ENCODE data around the gene SREBF2.
A peak's percentile ranks its signal among the peaks of the same experiment; 100 is the strongest.
"Not testable (repeated sequence)": the region's sequence is repeated elsewhere in the genome, so short reads cannot be mapped to it uniquely, and the experiment has no call there.

The SREBF2 gene

DNA sequence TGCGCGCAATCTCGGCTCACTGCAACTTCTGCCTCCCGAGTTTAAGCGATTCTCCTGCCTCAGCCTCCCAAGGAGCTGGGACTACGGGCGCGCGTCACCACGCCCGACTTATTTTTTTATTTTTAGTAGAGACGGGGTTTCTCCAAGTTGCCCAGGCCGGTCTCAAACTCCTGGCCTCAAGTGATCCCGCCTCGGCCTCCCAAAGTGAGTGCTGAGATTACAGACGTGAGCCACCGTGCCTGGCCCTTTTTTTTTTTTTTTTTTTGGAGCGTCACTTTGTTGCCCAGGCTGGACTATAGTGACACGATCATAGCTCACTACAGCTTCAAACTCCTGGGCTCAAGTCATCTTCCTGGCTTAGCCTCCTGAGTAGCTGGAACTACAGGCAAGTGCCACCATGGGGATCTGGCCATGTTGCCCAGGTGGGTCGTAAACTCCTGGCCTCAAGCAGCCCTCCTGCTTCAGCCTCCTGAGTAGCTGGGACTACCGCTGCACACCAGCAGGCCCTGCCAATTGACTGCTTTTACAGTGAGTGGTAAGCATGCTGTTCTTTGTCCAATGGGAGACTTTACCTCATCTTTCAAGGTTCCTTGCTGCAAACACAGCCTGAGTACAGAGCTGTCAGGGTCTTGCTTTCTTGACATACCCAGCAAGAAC lies 114.6 kb downstream of the SREBF2 start:
- DNase-seq (ENCODE audit: low spot score): no peak

DNA sequence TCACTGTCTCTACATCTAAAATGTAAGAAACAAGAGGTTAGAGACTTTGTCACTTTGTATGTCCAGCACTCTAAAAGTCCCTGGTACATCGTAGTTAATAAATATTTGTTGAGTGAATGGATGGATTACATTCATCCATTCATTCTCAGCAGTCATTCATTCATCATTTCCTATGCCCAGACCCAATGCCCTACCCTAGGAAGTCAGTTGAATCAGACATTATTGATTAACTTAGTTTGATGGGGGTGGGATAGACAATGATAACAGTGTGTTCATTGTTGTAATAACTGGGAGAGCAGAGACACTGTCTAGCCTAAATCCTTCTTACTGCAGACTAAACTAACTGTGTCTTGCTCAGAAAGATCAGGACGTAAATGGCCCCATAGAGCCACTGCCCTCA lies 115.2 kb downstream of the SREBF2 start:
- no peak for DNase-seq (ENCODE audit: low spot score)

GRCh38 chr22:41948928-41949296 lies 116.0 kb downstream of the SREBF2 start:
- not testable (repeated sequence) for DNase-seq (ENCODE audit: low spot score)

GRCh38 chr22:41949297-41949965 lies 116.5 kb downstream of the SREBF2 start:
- no peak for DNase-seq (ENCODE audit: low spot score)

DNA sequence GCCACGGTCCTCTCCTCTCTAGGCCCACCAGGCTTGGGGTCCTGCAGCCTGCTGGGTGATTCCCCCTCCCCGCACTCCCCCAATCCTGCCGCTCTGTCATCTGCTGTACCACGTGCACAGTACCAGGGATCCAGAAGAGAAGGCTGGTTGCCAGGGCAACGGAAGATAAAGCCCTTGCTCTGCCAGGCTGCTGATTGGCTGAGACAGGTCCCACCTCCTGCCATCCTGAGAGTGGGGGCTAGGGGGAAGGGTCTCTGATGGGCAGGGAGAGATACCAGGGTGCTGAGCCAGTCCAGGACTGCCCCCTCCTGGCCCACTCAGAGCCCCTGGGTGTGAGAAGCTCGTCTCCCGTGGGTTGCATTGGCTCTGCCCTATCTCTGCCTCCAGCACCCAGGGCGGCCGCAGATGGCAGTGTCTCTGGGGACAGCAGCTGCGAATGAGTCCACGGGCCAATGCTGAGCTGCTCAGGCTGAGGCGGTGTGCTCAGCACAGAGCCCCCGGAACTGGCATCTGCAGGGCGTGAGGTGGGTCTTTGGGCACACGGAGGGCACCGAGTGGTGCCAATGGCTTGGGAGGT lies 119.1 kb downstream of the SREBF2 start, which contains the start of gene SMIM45:
TSS of gene SMIM45 (plus strand) at position 253 of the 577 bp plus-strand sequence.
- peak; percentile 83 for DNase-seq (ENCODE audit: low spot score)

DNA sequence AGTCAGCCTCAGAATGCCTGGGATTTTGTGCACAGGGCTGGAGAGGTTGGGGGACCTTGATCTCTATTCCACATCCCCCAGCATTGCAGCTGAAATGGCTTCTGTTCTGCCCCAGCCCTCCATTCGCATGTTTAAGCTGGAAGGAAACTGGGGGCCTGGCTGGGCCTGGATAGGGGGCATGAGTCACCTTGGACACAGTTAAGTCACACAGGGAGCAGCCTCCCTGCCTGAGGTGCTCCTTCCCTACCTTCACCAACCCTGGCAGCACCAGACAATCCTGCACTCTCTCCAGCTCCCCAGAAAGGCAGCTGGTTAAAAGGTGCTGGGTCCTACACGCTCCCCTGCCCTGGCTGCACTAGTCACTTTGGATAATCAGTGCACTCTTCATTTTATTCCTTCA lies 119.8 kb downstream of the SREBF2 start:
- DNase-seq (ENCODE audit: low spot score): no peak
